GM21526 (cell line): ENCODE results near the gene ZNF587B.
"Not testable (repeated sequence)": the region's sequence is repeated elsewhere in the genome, so short reads cannot be mapped to it uniquely, and the experiment has no call there.

Experiments
- ATAC-seq: cut with Tn5 transposase; IDR thresholded peaks from one replicate; pipeline ENCODE4 v1.9.1; 2021; ENCODE audit warnings: moderate library complexity; ENCODE audit not compliant: unreplicated experiment, low FRiP score

The ZNF587B gene

DNA sequence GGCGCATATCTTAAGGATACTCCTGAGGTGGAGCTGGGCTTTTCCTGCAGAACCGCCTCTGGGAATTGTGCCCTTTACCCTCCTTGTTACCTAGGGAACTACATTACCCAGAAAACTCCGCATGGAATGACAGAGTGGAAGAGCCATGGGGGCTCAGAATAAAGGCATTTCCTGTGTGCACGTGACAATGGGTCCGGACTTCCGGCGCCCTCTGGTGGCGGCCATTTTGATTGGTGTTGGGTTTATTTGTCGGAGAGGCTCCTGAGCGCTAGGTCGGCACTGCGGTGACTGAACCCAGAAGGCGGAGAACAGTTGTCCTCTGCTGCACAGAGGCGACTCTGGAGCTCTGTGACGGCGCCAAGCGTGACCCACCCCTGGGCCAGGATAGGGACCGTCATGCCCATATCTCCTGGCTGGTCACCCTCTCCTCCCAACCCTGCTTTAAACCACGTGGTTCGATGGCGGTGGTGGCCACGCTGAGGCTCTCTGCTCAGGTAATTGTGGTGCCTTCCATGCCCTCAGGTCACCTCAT, at the start of gene ZNF587B:
ZNF587B (plus strand) TSS at position 229 of the 532 bp plus-strand sequence; CDS start at position 459, 230 bp downstream.
- no peak for ATAC-seq

DNA sequence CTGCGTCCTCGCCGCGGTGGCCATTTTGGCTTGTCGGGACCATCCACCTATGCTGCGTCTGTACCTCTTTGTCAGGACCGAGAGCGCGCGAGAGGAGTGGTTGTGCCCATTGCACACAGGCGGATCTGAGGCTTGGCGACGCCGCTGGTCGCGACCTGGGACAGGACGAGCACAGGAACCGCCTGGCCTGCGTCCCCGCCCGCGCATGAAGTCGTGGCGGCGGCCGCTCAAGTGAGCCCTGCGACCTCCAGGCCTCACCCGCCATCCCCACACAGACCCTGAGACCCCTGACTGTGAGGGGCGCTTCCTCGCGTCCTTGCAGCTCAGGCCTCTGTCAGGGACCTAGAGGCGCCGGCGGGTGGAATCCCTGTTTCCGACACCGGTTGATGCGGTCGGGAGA, 43.8 kb upstream of the ZNF587B start:
- no peak for ATAC-seq

DNA sequence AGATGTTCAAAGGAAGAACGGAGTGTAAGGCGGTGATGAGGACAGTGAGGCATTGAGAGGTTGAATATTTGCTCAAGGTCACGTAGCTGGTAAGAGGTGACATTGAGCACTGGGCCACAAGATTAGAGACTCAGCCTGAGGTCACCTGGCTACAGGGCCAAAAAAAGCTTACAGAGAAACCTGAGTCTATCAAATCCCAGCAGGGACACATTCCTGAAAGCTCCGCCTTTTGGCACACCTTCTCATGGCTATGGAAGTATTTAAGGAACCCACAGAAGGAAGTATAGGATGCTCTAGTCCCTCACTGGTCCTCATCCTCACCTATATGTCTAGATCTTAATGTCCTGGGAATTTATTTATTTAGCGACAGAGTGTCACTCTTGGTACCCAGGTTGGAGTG, 43.2 kb upstream of the ZNF587B start:
- no peak for ATAC-seq

DNA sequence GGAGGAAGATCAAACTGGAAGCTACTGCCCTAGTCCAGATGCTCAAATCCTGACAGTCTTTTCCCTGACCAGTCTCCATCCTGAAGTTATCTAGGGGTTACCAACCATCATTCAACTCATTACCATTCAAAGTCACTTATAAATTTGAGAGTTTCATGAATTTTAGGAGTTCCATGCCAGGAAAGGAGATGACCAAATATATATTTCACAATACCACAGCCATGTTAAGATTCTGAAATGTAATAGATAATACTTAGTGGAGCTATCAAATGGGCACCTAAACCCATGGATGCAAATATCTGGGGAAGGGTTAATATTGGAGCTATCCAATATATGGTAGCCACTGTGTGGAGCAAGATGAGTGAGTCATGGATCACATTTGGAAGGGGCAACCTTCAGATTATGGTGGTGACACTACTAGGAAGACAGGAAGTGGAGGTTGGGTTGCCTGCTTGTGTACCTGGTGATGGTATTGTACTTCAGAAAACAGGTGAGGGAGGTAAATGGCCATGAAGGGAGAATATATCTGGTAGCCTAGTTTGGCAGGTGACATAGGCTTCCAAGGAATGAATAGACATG, 41.9 kb upstream of the ZNF587B start:
- no peak for ATAC-seq

DNA sequence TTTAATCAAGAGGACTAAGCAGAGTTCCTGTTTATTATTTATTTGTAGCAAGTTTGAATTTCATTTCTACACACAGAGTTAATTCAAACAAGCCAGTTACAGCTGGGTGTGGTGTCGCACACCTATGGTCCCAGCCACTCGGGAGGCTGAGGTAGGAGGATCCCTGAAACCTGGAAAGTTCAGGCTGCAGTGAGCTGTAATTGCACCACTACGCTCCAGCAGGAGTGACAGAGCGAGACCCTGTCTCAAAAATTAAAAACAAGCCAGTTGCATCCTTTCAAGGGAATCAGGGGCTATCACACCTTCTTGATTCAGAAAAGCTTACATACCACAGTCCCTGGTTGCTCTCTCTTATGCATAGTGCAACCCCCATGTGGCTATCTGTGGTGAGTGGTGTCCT, 40.8 kb upstream of the ZNF587B start:
- no peak for ATAC-seq

DNA sequence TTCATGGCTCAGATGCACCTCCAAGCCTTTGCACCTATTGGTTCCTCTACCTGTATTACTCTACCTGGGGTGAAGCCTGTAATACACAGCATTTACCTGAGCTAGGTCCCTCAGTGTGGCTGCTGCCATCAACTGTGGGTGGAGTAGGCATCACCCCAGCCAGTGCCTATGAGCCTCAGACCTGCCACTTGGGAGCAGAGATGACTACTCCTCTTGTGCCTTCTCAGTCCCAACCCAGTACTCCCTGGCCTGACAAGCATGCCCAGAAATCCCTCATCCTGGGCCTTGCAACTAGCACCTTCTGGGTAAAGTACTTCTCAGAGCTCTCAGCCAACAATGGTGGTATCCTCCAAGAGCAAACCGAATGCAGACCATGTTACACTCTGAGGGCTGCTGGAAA, 33.5 kb upstream of the ZNF587B start:
- not testable (repeated sequence) for ATAC-seq

DNA sequence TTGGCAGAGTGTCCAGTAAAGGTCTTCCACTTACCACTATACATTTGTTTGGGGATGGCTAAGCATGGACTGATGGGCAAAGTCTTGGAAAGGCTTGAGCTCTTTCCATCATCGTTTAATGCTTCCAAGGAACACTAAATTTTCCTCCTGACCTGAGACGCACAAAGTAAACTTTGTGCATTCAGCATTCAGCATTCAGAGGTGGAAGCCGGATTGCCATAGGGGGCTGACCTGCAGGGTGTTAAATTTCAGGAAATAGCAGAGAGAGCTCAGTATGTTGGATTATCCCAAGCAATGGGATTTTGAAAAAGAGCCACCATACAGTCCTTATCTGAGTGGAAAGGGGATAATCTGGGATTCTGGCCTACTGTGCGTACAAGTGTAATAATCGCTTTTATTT, 29.4 kb upstream of the ZNF587B start:
- ATAC-seq = no peak

DNA sequence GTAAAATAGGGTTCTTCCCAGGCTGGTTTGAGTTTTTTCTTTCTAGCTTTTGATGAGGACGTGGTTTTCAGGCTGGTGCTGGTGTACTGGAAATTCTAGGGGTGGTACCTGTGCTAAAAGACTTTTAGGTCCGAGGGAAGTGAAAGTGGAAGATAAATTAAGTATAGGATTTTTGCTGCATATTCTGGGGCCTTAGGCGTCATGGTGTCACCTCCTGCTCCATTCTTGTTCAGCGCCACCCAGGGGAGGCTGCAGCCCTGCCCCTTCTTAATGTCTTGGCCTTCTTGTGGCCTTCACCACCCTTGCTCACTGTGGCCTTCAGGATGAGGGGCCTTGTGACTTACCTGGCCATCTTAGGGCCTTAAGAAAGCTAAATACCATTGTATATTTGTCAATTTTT, 27.8 kb upstream of the ZNF587B start:
- no peak for ATAC-seq

DNA sequence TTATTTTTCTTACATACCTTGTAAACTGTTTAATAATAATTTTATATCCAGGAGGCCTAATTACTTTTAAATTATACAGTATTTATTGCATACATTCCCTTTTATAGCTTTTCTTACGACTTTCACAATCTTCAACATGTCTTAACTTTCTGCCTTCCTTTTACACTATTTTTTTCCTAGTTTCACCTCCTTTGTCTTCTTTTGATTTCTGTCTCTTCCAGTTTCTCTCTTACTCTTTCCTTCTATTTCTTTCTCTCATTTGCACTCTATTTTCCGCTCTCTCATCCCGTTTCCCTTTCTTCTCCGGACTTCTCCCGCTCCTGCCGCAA, 26.9 kb upstream of the ZNF587B start:
- ATAC-seq = no peak

DNA sequence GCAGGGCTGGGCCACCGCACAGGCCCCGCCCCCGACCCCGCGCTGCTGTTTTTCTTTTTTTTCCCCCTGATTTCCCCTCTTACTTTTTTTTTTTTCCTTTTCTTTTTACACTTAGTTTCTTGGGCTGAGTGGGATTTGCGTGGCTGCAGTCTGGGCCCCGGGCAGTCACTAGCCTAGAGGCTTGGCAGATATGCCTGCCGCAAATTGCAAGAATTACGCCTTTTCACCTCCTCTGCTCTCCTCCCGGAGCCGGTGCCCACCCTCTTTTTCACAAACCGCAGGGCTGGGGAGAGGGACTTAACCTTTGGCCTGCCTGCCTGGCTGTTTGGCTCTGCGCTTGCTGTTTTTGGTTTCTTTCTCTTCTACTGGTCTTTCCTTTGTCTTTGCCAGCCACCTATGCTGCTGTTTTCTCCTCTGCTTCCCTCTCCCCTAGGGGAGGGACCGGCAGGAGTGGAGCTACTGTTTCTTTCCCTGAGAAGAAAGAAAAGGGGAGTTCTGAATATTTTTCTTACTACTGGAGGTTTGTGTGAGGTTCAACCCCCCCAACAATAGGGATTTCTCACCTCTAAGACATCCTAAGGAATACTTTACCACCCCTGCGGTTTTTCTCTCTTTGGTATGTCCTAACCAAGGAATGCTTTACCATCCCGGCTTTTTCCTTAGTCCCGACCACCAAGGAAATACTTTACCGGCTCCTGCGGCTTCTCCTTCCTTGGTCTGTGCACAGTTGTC, 26.3 kb upstream of the ZNF587B start:
- ATAC-seq = no peak

DNA sequence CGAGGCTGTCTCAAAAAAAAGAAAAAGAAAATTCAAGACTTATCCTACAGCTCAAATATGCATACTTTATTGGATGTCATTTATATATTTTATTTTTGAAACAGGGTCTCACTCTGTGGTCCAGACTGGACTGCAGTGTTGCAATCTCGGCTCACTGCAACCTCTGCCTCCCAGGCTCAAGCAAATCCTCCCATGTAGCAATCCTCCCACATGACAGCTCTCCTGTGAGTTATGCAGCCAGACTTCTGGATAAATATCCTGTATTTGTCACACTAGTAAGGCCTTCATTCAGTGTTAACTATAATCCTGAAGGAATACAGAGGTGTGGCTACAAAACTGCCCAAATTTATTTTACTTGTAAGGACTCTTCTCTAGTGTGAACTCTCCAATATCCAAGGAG, 22.6 kb upstream of the ZNF587B start:
- no peak for ATAC-seq

DNA sequence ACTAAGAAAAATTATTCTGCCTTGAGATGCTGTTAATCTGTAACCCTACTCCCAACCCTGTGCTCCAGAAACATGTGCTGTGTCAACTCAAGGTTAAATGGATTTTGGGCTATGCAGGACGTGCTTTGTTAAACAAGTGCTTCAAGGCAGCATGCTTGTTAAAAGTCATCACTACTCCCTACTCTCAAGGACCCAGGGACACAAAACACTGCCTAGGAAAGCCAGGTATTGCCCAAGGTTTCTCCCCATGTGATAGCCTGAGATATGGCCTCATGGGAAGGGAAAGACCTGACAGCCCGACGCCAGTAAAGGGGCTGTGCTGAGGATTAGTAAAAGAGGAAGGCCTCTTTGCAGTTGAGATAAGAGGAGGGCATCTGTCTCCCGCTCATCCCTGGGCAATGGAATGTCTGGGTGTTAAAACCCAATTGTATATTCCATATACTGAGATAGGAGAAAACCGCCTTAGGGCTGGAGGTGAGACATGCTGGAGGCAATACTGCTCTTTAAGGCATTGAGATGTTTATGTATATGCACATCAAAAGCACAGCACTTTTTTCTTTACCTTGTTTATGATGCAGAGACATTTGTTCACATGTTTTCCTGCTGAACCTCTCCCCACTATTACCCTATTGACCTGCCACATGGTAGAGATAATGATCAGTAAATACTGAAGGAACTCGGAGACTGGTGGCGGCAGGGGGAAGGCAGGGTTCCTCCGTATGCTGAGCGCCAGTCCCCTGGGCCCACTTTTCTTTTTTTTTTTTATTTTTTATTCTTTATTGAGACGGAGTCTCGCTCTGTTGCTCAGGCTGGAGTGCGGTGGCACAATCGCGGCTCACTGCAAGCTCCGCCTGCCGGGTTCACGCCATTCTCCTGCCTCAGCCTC, 19.4 kb upstream of the ZNF587B start:
- ATAC-seq = not testable (repeated sequence)

DNA sequence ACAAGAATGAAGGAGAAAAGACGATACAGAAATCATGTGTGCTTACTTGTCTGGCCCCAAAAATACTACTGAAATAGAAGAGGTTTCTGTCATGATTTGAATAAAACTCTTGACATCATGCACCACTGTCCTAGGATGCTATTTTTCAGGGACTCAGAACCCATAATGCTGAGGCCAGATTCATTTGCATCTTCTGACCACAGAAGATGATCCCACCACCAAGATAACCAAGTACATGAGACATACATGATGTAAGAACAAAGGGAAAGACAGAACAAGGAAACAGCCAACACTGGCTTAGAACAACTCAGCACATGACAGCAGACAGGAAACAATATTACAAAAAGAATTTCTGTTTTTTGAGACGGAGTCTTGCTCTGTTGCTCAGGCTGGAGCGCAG, 17.9 kb upstream of the ZNF587B start:
- ATAC-seq = no peak

DNA sequence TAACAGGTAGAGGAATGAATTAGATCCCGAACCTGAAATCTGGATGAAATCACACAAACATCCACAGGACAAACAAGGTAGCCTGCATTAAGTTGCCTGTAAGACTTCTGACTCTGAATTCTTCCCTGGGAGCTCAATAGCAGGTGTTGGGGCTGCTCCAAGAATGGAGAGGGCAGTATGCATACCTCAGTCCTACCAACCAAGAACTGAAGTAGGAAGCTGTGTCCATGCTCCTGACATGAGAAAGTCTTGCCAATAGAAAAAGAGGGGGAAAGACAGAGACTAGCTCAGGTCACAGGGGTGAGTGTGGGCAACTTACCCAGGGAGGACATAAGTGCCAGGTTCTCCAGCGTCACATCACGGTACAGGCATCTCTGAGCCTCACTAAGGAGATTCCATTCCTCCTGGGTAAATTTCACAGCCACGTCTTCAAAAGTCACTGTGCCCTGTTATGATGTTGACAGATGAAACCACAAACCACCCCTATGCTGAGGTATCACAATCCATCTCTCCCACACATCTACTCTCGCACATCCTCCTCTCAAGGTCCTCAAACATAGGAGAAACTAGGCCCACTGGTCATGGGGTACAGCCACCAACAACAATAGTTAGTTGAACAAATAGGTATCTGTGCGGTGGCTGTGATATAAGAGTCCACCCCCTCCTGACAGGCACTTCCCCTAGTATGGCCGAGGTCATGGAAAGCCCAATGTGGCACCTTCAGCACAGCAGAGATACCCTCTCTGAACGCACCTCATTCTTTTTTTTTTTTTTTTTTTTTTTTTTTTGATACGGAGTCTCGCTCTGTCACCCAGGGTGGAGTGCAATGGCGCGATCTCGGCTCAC, 16.9 kb upstream of the ZNF587B start:
- not testable (repeated sequence) for ATAC-seq

DNA sequence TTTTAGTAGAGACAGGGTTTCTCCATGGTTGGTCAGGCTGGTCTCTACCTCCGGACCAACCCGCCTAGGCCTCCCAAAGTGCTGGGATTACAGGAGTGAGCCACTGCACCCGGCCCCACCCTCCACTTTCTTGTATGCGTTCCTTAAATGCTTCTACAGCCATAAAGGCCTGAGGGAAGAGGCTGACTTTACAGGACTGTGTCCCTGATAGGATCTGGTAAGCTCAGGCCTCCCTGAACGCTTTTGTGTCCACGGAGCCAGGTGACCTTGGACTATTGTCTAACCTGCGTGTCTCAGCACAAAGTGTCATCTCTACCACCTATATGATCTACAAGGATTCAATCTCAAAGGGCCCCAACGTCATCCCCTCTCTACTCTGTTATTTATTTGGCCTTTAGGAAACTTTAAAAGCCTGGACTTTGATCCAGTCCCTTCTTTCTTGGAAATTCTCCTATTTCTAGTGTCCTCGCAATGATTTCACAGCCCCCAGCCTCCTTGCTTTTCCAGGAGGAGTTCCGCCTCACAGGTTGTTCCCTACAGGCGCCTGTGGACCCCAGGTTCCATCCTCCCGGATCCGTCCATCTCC, 16.1 kb upstream of the ZNF587B start:
- ATAC-seq = no peak

DNA sequence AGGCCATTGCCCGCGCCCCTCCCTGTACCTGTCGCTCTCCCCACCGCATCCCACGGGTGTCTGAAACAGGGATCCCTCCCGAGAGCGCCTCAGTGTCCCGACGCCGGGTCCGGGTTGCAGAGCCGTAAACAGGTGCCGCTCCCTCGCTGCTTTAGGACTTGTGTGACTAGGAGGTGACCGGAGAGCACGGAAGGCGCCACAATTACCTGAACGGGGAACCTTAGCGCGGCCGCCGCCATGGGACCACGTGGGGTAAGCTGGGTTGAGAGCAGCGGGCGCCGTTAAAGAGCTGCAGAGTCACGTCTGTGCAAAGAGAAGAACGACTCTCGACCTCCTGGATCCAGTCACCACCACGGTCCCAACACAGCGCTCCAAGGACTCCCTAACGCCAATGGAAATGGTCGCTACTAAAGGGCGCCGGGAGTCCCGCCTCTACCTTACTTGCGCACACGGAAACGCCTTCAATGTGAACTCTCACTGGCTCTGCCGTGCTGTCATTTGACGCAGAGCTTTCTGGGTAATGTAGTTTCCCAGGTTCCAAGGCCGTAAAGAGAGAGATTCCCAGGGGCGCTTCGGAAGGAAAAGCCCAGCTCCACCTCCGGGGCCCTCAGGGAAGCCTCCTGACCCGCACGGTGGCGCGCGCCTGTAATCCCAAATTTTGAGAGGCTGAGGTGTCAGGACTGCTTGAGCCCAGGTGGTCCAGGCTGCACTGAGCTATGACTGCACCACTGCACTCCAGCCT, 15.4 kb upstream of the ZNF587B start, which contains the start of gene ZNF552:
ZNF552 (minus strand) TSS at position 409 of the 742 bp plus-strand sequence; CDS start at position 239, 170 bp downstream.
- ATAC-seq = no peak

DNA sequence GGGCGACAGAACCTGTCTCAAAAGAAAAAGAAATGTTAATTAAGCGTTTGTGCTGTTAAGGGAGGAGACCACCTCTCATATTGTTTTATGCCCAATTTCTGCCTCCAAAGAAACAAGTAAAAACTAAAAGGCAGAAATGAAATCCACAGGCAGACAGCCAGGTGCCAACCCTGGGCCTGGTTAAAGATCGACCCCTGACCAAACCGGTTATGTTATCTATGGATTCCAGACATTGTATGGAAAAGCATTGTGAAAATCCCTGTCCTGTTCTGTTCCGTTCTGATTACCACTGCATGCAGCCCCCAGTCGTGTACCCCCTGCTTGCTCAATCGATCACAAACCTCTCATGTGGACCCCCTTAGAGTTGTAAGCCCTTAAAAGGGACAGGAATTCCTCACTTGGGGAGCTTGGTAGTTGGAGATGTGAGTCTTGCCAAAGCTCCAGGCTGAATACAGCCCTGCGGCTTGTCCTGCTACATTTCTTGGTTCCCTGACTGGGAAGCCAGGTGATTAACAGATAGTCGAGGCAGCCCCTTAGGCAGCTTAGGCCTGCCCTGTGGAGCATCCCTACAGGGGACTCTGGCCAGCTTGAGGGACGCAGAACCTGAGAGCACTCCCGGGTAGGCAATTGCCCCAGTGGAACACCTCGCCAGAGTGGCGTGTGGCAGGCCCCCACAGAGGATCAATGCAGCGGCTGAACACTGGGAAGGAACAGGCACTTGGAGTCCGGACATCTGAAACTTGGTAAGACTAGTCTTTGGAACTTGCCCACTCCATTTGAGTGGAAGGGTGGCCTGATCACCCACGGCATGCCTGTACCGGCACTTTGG, 14.6 kb upstream of the ZNF587B start:
- ATAC-seq = no peak

DNA sequence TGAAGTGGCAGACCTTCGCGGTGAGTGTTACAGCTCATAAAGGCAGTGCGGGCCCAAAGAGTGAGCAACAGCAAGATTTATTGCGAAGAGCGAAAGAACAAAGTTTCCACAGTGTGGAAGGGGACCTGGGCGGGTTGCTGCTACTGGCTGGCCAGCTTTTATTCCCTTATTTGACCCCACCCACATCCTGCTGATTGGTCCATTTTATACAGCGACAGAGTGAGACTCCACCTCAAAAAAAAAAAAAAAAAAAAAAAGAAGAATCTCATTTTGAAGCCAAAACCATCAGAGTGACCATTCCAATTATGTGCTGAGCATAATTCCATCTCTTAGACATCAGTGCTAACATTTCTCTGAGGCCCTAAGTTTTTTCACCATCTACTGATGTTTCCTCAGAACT, 13.4 kb upstream of the ZNF587B start:
- ATAC-seq = no peak
